ENCODE data around the gene DLX4. TPM values are rescaled to one million over a fixed set of nuclear protein-coding genes. Genes with fewer than 3 reads are reported as not detected.

The DLX4 gene
- total RNA-seq, 4 donors from 2014 or later: 0.37 TPM; not detected in 3

GRCh38 chr17:49963626-49964302 lies 5.2 kb upstream of the DLX4 start:
- DNase-seq (ENCODE audit: low spot score) (no peak), ATAC-seq (ENCODE audit: low FRiP score) (no peak)
- no peak for TF ChIP-seq CTCF (IDR thresholded peaks at IDR 0.05)

GRCh38 chr17:49964303-49964768 lies 4.7 kb upstream of the DLX4 start:
- no peak for TF ChIP-seq CTCF (IDR thresholded peaks at IDR 0.05)
- DNase-seq (ENCODE audit: low spot score) (no peak), ATAC-seq (ENCODE audit: low FRiP score) (no peak)

GRCh38 chr17:49964769-49965523 lies 4.0 kb upstream of the DLX4 start:
- TF ChIP-seq CTCF (IDR thresholded peaks at IDR 0.05): no peak
- no peak for DNase-seq (ENCODE audit: low spot score)
- ATAC-seq (ENCODE audit: low FRiP score): no peak

- ATAC-seq (ENCODE audit: low FRiP score) (no peak), DNase-seq (ENCODE audit: low spot score) (no peak)
- no peak for TF ChIP-seq CTCF (IDR thresholded peaks at IDR 0.05)
These were observed 3.5 kb upstream of the DLX4 start for GRCh38 chr17:49965524-49965909.

GRCh38 chr17:49966767-49967166 lies 2.2 kb upstream of the DLX4 start:
- ATAC-seq (ENCODE audit: low FRiP score): no peak
- TF ChIP-seq CTCF (IDR thresholded peaks at IDR 0.05): no peak
- DNase-seq (ENCODE audit: low spot score): no peak

- DNase-seq (ENCODE audit: low spot score) (no peak), ATAC-seq (ENCODE audit: low FRiP score) (no peak)
- TF ChIP-seq CTCF (IDR thresholded peaks at IDR 0.05): no peak
These were observed 1.8 kb upstream of the DLX4 start for GRCh38 chr17:49967205-49967604.
